ENCODE results near the gene DNASE1.

Gene DNASE1

DNA sequence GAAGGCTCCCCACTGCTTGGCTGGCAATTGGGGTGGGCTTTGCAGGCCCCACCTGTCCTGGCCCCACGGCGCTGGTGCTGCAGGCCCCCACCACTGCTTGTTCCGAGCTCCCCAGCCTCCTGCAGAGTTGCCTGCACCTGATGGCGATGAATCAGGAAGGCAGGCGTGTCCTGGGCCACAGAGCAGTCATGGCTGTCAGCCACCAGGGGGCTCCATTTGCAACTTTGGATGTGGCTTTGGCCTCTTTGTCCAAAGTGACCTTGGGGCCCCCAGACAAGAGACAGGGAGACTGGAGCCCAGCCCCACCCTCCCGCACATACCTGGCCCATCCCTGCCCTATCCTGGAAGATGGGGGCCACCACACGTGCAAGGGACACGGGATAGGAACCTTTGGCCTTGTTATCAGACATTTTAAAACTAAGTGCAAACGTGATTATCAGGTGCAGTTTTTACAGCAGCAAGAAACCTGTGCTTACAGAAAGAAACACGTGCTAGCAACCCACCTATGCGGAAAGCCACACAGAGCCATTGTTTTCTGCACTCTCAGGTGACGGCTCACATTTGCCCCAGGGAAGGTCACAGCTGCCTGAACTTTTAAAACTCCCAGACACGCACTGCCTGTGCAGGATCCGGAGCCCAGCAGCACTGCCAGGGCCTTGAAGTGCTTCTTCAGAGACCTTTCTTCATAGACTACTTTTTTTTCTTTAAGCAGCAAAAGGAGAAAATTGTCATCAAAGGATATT lies at the start of gene DNASE1:
DNASE1 (plus strand) TSS at position 443 of the 743 bp plus-strand sequence. CDS start 683 bp downstream, outside the sequence.
- in situ Hi-C loops (cut with HindIII; ENCODE audit: low sequenced_read_pairs) = no loop called here

GRCh38 chr16:3606441-3606840 lies 48.0 kb upstream of the DNASE1 start:
- in situ Hi-C loops (cut with HindIII; ENCODE audit: low sequenced_read_pairs) = loop anchor here (5.0 to 10.0 kb wide), 2 partner anchors 151 to 268 kb away; no protein-coding TSS in a partner anchor

DNA sequence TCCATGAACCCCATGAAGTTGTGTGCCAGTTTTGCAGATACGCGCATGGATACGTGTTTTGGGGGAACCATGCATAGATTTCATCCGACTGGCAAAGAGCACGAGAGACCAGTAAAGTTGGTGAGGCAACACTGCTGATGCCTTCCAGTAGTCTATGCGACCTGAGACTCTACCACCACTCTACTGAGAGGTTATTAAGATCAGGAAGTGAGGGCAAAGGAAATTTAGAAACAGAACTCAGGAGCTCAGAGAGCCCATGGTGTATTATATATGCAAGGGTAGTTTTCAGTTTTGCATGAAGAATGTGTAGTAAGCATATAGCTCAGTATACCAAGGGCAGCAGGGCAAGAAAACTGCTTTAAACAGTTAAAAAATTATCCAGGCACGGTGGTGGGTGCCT lies 47.3 kb upstream of the DNASE1 start:
- in situ Hi-C loops (cut with HindIII; ENCODE audit: low sequenced_read_pairs) = loop anchor here (5.0 to 10.0 kb wide), 2 partner anchors 150 to 268 kb away; no protein-coding TSS in a partner anchor

DNA sequence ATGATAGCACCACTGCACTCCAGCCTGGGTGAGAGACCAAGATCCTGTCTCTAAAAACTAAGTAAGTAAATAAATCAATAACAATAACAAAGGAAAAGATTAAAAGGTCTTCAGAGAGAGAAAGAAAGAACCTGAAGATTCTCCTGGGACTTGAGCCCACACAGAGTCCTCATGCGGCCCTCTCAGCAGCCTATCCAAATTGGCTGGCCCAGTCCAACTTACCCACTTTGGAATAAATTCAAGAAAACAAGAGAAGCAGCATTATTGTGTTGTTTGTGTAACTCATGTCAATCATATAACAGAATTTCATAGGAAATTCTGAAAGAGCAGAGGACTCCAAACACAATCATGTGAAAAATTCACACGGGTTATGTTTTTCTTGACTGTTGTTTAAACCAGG lies 46.9 kb upstream of the DNASE1 start:
- in situ Hi-C loops (cut with HindIII; ENCODE audit: low sequenced_read_pairs) = loop anchor here (5.0 to 10.0 kb wide), 2 partner anchors 150 to 267 kb away; no protein-coding TSS in a partner anchor

DNA sequence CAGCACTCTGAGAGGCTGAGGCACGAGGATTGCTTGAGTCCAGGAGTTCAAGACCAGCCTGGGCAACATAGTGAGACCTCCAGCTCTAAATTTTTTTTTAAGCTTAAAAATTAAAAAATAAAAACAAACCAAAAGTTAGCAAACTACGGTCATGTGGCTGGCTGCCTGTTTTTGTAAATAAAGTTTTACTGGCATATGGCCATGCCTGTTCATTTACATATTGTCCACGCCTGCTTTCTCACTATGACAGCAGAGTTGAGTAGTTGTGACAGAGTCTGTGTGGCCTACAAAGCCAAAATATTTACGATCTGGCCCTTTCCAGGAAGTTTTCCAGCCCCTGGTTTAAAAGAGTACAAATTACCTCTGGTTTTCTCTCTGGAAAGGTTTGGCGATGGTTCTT lies 46.4 kb upstream of the DNASE1 start:
- in situ Hi-C loops (cut with HindIII; ENCODE audit: low sequenced_read_pairs) = loop anchor here (5.0 to 10.0 kb wide), 2 partner anchors 149 to 267 kb away; no protein-coding TSS in a partner anchor

GRCh38 chr16:3608976-3609375 lies 45.5 kb upstream of the DNASE1 start:
- in situ Hi-C loops (cut with HindIII; ENCODE audit: low sequenced_read_pairs) = loop anchor here (5.0 to 10.0 kb wide), 2 partner anchors 148 to 266 kb away; no protein-coding TSS in a partner anchor

- in situ Hi-C loops (cut with HindIII; ENCODE audit: low sequenced_read_pairs) = loop anchor here (5.0 to 10.0 kb wide), 2 partner anchors 147 to 265 kb away; no protein-coding TSS in a partner anchor
Observed at GRCh38 chr16:3609895-3610697, 44.4 kb upstream of the DNASE1 start.

DNA sequence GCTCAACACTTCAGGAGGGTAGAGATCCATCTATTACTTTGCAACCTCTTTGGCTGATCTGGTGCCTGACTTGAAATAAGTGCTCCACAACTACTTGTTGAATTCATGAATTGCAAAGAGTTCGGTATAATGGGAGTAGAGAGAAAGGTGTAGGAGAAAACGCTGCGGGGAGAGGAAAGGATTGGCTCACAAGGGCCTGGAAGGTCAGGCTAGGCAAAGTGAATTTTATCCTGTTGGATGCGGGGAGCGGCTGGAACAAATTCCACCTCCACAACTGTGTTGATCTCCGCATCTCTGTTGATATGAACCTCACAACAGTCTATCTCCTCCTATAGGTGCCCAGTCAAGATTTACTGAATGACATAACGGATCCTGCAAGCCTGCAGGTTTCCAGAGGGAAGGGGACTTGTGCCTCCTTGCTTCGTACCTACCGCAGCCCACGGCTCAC lies 43.8 kb upstream of the DNASE1 start:
- in situ Hi-C loops (cut with HindIII; ENCODE audit: low sequenced_read_pairs) = no loop called here

DNA sequence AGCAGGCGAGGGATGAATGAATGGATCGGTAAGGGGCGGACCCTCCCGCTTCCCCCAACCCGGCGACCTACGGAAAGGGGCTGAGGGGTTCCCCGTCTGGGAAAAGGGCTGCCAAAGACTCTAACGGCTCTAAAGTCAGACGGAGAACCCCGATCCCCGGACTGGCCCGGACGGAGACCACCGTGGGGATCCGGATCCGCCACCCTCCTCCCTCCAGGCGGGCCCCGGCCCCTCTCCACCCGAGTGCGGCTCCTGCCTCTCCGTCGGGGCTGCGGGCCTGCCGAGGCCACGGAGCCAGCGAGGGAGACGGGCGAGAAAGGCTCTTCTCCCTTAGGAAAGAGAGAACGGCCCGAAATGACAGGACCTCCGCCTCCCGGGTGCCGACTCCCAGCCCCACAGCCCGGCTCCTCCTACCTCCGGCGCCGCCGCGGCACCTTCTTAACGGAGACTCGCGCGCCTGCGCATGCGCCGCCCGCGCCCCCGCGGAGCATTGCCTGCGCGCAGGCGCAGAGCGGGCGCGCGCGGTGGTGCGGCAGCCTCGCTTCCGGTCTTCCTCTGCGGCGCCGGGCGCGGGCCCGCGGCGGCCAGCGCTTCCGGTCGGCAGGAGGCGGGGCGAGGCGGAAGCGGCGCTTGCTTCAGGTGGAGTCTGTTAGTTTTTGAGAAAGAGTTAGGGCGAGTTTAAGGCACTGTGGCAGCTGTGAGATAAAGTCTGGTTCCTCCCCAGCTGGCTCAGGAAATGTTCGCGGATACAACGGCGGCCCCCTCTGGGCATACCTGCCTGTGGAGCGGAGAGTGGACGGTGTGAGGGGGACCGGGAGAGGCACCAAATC lies 43.1 kb upstream of the DNASE1 start, which contains the start of gene SLX4:
SLX4 (minus strand) TSS at position 461 of the 830 bp plus-strand sequence. CDS start 2,642 bp downstream, outside the sequence.
- in situ Hi-C loops (cut with HindIII; ENCODE audit: low sequenced_read_pairs) = no loop called here

DNA sequence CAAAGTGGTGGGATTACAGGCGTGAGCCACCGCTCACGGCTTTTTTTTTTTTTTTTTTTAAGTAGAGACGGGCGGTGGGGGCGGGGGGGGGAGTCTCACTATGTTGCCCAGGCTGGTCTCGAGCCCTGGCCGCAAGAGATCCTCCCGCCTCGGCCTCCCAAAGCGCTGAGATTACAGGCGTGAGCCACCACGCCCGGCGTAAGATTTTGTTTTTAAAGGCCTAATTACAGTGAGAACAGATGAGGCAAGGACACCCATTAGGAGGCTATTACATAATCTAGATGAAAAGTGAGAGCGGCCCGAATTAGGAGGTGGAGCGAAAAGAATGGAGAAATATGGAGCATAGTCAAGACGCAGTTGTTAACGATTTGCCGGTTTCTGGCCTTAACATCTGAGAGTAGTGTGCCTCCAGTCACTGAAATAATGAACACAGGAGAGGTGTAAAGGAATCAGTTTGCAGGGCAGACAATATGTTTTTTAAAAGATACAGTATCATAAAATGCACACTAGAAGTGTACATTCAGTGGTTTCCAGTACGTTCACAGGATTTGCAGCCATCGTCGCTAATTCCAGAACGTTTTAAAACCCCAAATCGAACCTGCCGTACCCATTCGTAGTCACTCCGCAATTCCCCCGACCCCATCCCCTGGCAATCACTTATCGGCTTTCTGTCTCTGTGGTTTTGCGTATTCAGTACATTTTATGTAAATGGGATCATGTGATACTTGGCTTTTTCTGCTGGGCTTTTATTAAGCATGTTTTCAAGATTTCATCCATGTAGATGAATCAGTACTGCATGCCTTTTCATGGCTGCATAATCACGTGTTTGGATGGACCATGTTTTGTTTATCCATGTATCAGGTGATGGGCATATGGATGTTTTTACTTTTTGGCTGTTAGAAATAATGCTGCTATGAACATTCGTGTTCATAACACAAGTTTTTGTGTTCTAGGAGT lies 41.7 kb upstream of the DNASE1 start:
- in situ Hi-C loops (cut with HindIII; ENCODE audit: low sequenced_read_pairs) = no loop called here

DNA sequence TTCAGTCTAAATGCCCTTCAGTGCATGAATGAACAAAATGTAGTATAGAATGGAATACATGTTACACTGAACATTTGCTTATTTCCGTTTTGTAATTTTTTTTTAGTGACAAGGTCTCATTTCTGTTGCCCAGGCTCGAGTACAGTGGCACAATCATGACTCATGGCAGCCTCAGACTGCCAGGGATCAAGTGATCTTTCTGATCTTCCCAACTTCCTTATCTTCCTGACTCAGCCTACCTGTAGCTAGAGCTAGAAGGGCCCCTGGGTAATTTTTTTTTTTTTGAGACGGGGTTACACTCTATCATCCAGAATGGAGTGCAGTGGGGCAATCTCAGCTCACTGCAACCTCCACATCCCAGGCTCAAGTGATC lies 35.7 kb upstream of the DNASE1 start:
- in situ Hi-C loops (cut with HindIII; ENCODE audit: low sequenced_read_pairs) = no loop called here

DNA sequence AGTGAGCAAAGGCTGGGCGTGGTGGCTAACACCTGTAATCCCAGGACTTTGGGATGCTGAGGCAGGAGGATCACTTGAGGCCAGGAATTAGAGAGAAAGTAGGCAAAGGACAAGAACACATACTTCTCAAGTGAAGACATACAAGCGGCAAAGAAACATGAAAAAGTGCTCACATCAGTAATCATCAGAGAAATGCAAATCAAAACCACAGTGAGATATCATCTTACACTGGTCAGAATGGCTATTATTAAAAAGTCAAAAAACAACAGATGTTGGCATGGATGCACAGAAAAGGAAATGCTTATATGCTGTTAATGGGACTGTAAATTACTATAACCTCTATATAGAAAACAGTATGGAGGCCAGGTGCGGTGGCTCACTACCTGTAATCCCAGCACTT lies 30.8 kb upstream of the DNASE1 start:
- in situ Hi-C loops (cut with HindIII; ENCODE audit: low sequenced_read_pairs) = no loop called here

GRCh38 chr16:3625331-3625730 lies 29.2 kb upstream of the DNASE1 start:
- in situ Hi-C loops (cut with HindIII; ENCODE audit: low sequenced_read_pairs) = no loop called here

DNA sequence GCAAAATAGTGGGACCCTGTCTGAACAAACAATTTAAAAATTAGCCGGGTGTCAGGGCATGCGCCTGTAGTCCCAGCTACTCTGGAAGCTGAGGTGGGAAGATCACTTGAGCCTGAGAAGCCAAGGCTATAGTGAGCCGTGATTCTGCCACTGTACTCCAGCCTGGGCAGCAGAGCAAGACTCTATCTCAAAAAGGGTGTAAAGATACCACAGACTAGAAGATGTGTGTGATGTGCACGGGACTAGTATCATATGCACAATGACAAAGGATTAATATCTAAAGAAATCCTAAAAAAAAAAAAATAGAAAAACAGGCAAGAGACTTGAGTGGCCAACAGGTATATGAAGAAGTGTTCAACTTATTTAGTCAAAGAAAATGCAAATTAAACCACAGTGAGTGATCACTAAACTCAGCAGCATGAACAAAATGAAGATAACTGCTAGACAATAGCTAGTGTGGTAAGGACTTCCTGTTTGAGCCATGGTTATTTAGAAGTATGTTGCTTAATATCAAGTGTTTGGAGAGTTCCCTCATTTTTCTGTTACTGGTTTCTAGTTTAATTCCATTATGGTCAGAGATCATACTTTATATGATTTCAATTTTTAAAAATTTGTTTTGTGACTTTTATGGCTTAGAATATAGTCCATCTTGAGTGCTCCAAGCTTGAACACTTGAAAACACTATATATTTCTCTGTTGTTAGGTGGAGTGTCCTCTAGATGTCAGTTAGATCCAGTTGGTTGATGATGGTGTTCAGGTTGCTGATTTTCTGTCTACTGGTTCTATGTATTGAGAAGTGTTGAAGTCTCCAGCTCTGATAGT lies 28.4 kb upstream of the DNASE1 start:
- in situ Hi-C loops (cut with HindIII; ENCODE audit: low sequenced_read_pairs) = no loop called here

- in situ Hi-C loops (cut with HindIII; ENCODE audit: low sequenced_read_pairs) = no loop called here
Observed at GRCh38 chr16:3637371-3637923, 17.0 kb upstream of the DNASE1 start.

- in situ Hi-C loops (cut with HindIII; ENCODE audit: low sequenced_read_pairs) = no loop called here
Observed at GRCh38 chr16:3638916-3639644, 15.4 kb upstream of the DNASE1 start.

DNA sequence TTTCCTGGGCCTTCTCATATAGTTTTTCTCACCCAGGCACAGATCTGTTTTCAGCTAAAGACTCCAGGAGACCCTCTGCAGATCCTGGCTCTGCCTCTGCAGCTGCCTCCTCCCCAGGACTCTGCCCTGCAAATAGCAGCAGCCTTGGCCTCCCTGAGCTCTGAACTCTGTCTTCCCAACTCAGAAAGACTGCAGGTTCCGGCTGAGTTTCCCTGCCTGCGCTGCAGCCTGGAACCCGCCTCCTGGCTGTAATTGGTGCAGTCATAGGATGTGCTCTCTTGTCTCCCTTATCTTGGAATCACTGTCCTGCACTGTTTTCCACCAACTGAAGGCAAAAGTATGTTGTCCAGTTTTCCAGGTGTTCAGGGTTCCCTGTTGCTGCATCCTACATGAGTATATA lies 14.3 kb upstream of the DNASE1 start:
- in situ Hi-C loops (cut with HindIII; ENCODE audit: low sequenced_read_pairs) = loop anchor here (5.0 to 10.0 kb wide), 3 partner anchors 37 to 275 kb away; no protein-coding TSS in a partner anchor

All from endothelial cell of hepatic sinusoid (primary cell).